HCT116 (cell line): Measurements from ENCODE around the gene LPIN1. TPM values are rescaled to one million over a fixed set of nuclear protein-coding genes. Genes with fewer than 3 reads are reported as not detected.

Experiments used
- ATAC-seq: fragments of 200-7000 bp; cut with Tn5 transposase; 2 replicates; pipeline ENCODE4 v1.9.1; 2020; ENCODE audit warnings: mild to moderate bottlenecking, moderate library complexity
- BruUV-seq: library from RNA; stranded (reverse); fragments of 400-500 nt; replicated peaks from 2 replicates; lab custom pipeline; 2021; lab: Mats Ljungman, UMichigan
- CTCF ChIA-PET: fragments of 300-600 bp; sonication (Branson Sonifier 250); formaldehyde crosslinking; loops from one replicate; lab custom pipeline; 2021; ENCODE audit warnings: antibody characterized with exemption; lab: Charles Lee
- POLR2A ChIA-PET: fragments of 300-600, 350-600 bp; sonication (Branson Sonifier 250); formaldehyde crosslinking; loops from one replicate; lab custom pipeline; 2021; ENCODE audit warnings: antibody characterized with exemption; lab: Charles Lee
- RAD21 ChIA-PET, 2 experiments: fragments of 300-600 bp; sonication (Branson Sonifier 250); formaldehyde crosslinking; loops; one replicate each; lab custom pipeline; 2023; ENCODE audit warnings: low total read pairs in 2 of 2; ENCODE audit not compliant: uncharacterized antibody in 2 of 2, unreplicated experiment in 2 of 2, low non-redundant PET in 1 of 2; lab: Charles Lee
- DNase-seq: peaks from one replicate; pipeline ENCODE4 v3.0.0-alpha.2; 2010; ENCODE audit warnings: low read depth, low spot score
- H2AFZ ChIP-seq: fragments of 200-600 bp; shearing (Covaris generic), sonication (generic); 2 replicates; pipeline ENCODE4 v1.6.1; 2017; ENCODE audit warnings: low read depth, mixed run types, mixed read lengths, antibody characterized with exemption, low read length; ENCODE audit not compliant: poor library complexity, severe bottlenecking
- H3K27ac ChIP-seq: 2 replicates; pipeline ENCODE4 v1.5.1; 2012; ENCODE audit warnings: low read depth, low read length
- H3K27me3 ChIP-seq: fragments of 200-600 bp; sonication (generic); 2 replicates; pipeline ENCODE4 v1.6.1; 2016; ENCODE audit warnings: mixed run types, low read length, mixed read lengths; ENCODE audit not compliant: insufficient read depth
- H3K36me3 ChIP-seq, 2 experiments: fragments of 200-500 bp in 1 of 2; fragments of 200-600 bp in 1 of 2; sonication (Bioruptor generic) in 1 of 2; sonication (generic) in 1 of 2; 2 replicates each; pipeline versions ENCODE4 v1.5.1 to v1.6.1; 2014 to 2016; ENCODE audit warnings: low read length in 2 of 2, inconsistent platforms in 1 of 2, mixed read lengths in 1 of 2, mixed run types in 1 of 2; ENCODE audit not compliant: insufficient read depth in 2 of 2, control insufficient read depth in 1 of 2
- H3K4me1 ChIP-seq, 2 experiments: fragments of 200-600 bp in 1 of 2; sonication (generic) in 1 of 2; 2 replicates each; pipeline versions ENCODE4 v1.5.1 to v1.6.1; 2012 to 2017; ENCODE audit warnings: low read length in 2 of 2, inconsistent platforms in 1 of 2, mild to moderate bottlenecking in 1 of 2, mixed read lengths in 1 of 2, mixed run types in 1 of 2, moderate library complexity in 1 of 2; ENCODE audit not compliant: insufficient read depth in 2 of 2, control insufficient read depth in 1 of 2
- H3K4me2 ChIP-seq: fragments of 200-600 bp; sonication (generic); 2 replicates; pipeline ENCODE4 v1.6.1; 2017; ENCODE audit warnings: mixed run types, low read length, mixed read lengths
- H3K4me3 ChIP-seq, 2 experiments: fragments of 200-600 bp in 1 of 2; sonication (generic) in 1 of 2; replicated peaks in 1 of 2; 2 replicates each; pipeline ENCODE4 v1.5.1; 2011 to 2016; ENCODE audit warnings: low read length in 2 of 2, control low read depth in 1 of 2, low read depth in 1 of 2, mild to moderate bottlenecking in 1 of 2, mixed read lengths in 1 of 2, mixed run types in 1 of 2
- H3K79me2 ChIP-seq: fragments of 200-600 bp; sonication (generic); 2 replicates; pipeline ENCODE4 v1.6.1; 2017; ENCODE audit warnings: mild to moderate bottlenecking, mixed run types, low read length, moderate library complexity, mixed read lengths; ENCODE audit not compliant: insufficient read depth
- H3K9ac ChIP-seq: fragments of 200-600 bp; sonication (generic); 2 replicates; pipeline ENCODE4 v1.6.1; 2016; ENCODE audit warnings: low read length, mixed read lengths
- H3K9me2 ChIP-seq: fragments of 200-600 bp; sonication (generic), shearing (Covaris generic); 2 replicates; pipeline ENCODE4 v1.6.1; 2017; ENCODE audit warnings: mixed run types, mild to moderate bottlenecking, moderate library complexity; ENCODE audit not compliant: insufficient read depth
- H3K9me3 ChIP-seq, 2 experiments: fragments of 200-500 bp in 1 of 2; fragments of 200-600 bp in 1 of 2; sonication (Bioruptor generic) in 1 of 2; sonication (generic) in 1 of 2; 2 replicates each; pipeline ENCODE4 v1.6.1; 2014 to 2017; ENCODE audit warnings: low read length in 2 of 2, mixed read lengths in 2 of 2, inconsistent platforms in 1 of 2, low read depth in 1 of 2, mild to moderate bottlenecking in 1 of 2, mixed run types in 1 of 2, moderate library complexity in 1 of 2; ENCODE audit not compliant: control insufficient read depth in 1 of 2, insufficient read depth in 1 of 2
- H4K20me1 ChIP-seq: fragments of 200-600 bp; sonication (generic), shearing (Covaris generic); 2 replicates; pipeline ENCODE4 v1.6.1; 2017; ENCODE audit warnings: mixed run types, mild to moderate bottlenecking, moderate library complexity; ENCODE audit not compliant: insufficient read depth
- EZH2phosphoT487 ChIP-seq: fragments of 200-600 bp; IDR thresholded peaks from 2 replicates; pipeline ENCODE4 v1.6.1; 2018; ENCODE audit warnings: antibody characterized with exemption, borderline replicate concordance
- POLR2AphosphoS5 ChIP-seq: IDR thresholded peaks from 2 replicates; pipeline ENCODE4 v1.6.1; 2011; ENCODE audit warnings: mild to moderate bottlenecking, low read depth, low read length, moderate library complexity
- SRF ChIP-seq: IDR thresholded peaks from 2 replicates; pipeline ENCODE4 v1.6.1; 2012; ENCODE audit warnings: low read depth
- YY1 ChIP-seq: IDR thresholded peaks from 2 replicates; pipeline ENCODE4 v1.6.1; 2011; ENCODE audit warnings: low read length, low read depth, moderate library complexity, mild to moderate bottlenecking; ENCODE audit not compliant: insufficient replicate concordance; ENCODE audit errors: extremely low read depth
- ZNF274 ChIP-seq: fragments of 200-500 bp; sonication (Bioruptor generic); IDR thresholded peaks from 2 replicates; pipeline ENCODE4 v1.6.1; 2014; ENCODE audit warnings: mild to moderate bottlenecking, low read depth, low read length, inconsistent platforms
- intact Hi-C: fragments of 100-400 bp; cut with micrococcal nuclease; formaldehyde crosslinking; loops from 2 replicates; pipeline ENCODE4 v1.10.0; 2022
- total RNA-seq: library from RNA; stranded (reverse); gene quantifications from one replicate; pipeline ENCODE4 v1.2.1, GENCODE V29; 2021; ENCODE audit not compliant: unreplicated experiment
- TF ChIP-seq, protein P1 (sequence below): IDR thresholded peaks from 2 replicates; pipeline ENCODE4 v1.6.1; 2012
- TF ChIP-seq, protein P2 (sequence below): IDR thresholded peaks from 2 replicates; pipeline ENCODE4 v1.6.1; 2012
- TF ChIP-seq, protein P3 (sequence below): IDR thresholded peaks from 2 replicates; pipeline ENCODE4 v1.6.1; 2012; ENCODE audit warnings: low read depth
- TF ChIP-seq, protein P4 (sequence below), 3 experiments: fragments of 200-600 bp in 1 of 3; sonication (generic) in 1 of 3; IDR thresholded peaks in 2 of 3; conservative IDR thresholded peaks in 1 of 3; 2 replicates each; pipeline ENCODE4 v1.5.1; 2012 to 2017; ENCODE audit warnings: low read depth in 2 of 3, low read length in 2 of 3, antibody characterized with exemption in 1 of 3, borderline replicate concordance in 1 of 3, control low read depth in 1 of 3, mild to moderate bottlenecking in 1 of 3, mixed read lengths in 1 of 3, mixed run types in 1 of 3, moderate library complexity in 1 of 3; ENCODE audit not compliant: insufficient read depth in 1 of 3

Gene LPIN1
- total RNA-seq, 1 experiment from 2014 or later: 16.7 TPM

DNA sequence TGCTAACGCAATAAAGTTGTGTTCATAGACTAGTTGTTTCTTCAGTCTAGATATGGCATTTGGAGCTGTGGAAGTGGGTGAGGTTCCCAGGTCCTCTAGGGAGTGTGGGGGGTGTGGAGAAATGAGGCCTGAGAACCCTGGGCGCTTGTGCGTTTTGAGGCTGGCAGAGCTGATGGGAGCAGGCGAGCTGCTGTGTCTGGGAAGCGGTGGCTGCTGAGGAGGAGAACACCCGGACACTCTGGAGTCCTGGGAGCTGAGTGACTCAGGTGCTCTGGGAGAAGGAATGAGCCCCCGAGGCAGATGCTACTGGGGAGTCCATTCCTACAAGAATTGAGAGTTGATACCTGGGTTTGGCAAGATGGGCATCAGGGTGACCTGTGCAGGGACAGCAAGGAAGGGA lies 67.5 kb downstream of the LPIN1 start:
- ATAC-seq: no peak
- RAD21 ChIA-PET: no interaction called here

More for the DNA sequence above, 67.5 kb downstream of the LPIN1 start:
- ChIA-PET POLR2A (no interaction called here), CTCF (no interaction called here)
- intact Hi-C loops: no loop called here
- no peak overlapping the region for H3K27ac ChIP-seq
- no peaks in the 10 kb centered on the region for H3K4me1 ChIP-seq
- peaks cover 0 to 3% of the 10 kb centered on the region in 2 experiments; a peak in 2 of 4 replicates for H3K36me3 ChIP-seq
- no peaks in the 10 kb centered on the region for H4K20me1 ChIP-seq
- no peak overlapping the region for H3K4me2 ChIP-seq
- H2AFZ ChIP-seq: no peak overlapping the region
- no TSS peak for BruUV-seq
- no peak for DNase-seq
- no peaks in the 10 kb centered on the region for H3K9me2 ChIP-seq
- no peaks in the 10 kb centered on the region for H3K27me3 ChIP-seq
- H3K4me3 ChIP-seq: no peak overlapping the region
- H3K9ac ChIP-seq: no peak overlapping the region
- no peaks in the 10 kb centered on the region for H3K79me2 ChIP-seq
- TF ChIP-seq, protein P1, sequence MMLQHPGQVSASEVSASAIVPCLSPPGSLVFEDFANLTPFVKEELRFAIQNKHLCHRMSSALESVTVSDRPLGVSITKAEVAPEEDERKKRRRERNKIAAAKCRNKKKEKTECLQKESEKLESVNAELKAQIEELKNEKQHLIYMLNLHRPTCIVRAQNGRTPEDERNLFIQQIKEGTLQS: no peak
- TF ChIP-seq POLR2AphosphoS5 (no peak), ZNF274 (no peak), SRF (no peak), YY1 (no peak), EZH2phosphoT487 (no peak)
- TF ChIP-seq, protein P2, sequence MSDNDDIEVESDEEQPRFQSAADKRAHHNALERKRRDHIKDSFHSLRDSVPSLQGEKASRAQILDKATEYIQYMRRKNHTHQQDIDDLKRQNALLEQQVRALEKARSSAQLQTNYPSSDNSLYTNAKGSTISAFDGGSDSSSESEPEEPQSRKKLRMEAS: no peak
- TF ChIP-seq, protein P3, sequence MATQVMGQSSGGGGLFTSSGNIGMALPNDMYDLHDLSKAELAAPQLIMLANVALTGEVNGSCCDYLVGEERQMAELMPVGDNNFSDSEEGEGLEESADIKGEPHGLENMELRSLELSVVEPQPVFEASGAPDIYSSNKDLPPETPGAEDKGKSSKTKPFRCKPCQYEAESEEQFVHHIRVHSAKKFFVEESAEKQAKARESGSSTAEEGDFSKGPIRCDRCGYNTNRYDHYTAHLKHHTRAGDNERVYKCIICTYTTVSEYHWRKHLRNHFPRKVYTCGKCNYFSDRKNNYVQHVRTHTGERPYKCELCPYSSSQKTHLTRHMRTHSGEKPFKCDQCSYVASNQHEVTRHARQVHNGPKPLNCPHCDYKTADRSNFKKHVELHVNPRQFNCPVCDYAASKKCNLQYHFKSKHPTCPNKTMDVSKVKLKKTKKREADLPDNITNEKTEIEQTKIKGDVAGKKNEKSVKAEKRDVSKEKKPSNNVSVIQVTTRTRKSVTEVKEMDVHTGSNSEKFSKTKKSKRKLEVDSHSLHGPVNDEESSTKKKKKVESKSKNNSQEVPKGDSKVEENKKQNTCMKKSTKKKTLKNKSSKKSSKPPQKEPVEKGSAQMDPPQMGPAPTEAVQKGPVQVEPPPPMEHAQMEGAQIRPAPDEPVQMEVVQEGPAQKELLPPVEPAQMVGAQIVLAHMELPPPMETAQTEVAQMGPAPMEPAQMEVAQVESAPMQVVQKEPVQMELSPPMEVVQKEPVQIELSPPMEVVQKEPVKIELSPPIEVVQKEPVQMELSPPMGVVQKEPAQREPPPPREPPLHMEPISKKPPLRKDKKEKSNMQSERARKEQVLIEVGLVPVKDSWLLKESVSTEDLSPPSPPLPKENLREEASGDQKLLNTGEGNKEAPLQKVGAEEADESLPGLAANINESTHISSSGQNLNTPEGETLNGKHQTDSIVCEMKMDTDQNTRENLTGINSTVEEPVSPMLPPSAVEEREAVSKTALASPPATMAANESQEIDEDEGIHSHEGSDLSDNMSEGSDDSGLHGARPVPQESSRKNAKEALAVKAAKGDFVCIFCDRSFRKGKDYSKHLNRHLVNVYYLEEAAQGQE: no peak
- TF ChIP-seq, protein P4, sequence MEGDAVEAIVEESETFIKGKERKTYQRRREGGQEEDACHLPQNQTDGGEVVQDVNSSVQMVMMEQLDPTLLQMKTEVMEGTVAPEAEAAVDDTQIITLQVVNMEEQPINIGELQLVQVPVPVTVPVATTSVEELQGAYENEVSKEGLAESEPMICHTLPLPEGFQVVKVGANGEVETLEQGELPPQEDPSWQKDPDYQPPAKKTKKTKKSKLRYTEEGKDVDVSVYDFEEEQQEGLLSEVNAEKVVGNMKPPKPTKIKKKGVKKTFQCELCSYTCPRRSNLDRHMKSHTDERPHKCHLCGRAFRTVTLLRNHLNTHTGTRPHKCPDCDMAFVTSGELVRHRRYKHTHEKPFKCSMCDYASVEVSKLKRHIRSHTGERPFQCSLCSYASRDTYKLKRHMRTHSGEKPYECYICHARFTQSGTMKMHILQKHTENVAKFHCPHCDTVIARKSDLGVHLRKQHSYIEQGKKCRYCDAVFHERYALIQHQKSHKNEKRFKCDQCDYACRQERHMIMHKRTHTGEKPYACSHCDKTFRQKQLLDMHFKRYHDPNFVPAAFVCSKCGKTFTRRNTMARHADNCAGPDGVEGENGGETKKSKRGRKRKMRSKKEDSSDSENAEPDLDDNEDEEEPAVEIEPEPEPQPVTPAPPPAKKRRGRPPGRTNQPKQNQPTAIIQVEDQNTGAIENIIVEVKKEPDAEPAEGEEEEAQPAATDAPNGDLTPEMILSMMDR (IDR thresholded peaks at IDR 0.05 in 2 of 3, conservative IDR thresholded peaks at IDR 0.05 in 1 of 3; ENCODE audit: borderline replicate concordance in 1 of 3, insufficient read depth in 1 of 3, low read depth in 2 of 3, low read length in 2 of 3): no peak
- H3K9me3 ChIP-seq: no peaks in the 10 kb centered on the region
